ENCODE results near the gene TMEM35B. TPM values are rescaled to one million over a fixed set of nuclear protein-coding genes. Genes with fewer than 3 reads are reported as not detected.
"Not testable (repeated sequence)": the region's sequence is repeated elsewhere in the genome, so short reads cannot be mapped to it uniquely, and the experiment has no call there.

The TMEM35B gene
- total and polyA plus RNA-seq, 4 donors = 8.5 to 20.1 (median 14.5) TPM

DNA sequence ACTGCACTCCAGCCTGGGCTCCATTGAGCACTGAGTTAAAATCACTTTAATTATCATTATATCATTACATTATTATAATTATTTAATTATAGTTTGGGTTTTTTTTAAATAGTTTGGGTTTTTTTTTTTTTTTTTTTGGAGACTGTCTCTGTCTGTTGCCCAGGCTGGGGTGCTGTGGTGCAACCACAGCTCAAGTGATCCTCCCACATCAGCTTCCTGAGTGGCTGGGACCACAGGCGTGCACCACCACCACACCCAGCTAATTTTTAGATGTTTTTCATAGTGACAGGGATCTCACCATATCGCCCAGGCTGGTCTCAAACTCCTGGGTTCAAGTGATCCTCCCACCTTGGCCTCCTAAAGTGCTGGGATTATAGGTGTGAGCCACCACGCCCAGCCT, 16.9 kb downstream of the TMEM35B start:
- H3K4me3 ChIP-seq (ENCODE audit: low read depth, low read length); H3K27me3 ChIP-seq (ENCODE audit: control insufficient read depth, insufficient read depth, low read length); H3K36me3 ChIP-seq (ENCODE audit: control insufficient read depth, insufficient read depth, low read length); H3K9me3 ChIP-seq (ENCODE audit: control insufficient read depth, insufficient read depth, low read length); H3K4me1 ChIP-seq (ENCODE audit: control insufficient read depth, insufficient read depth, low read length); DNase-seq (ENCODE audit: low read depth in 4 of 6, low spot score in 6 of 6); H3K27ac ChIP-seq (ENCODE audit: low read depth, low read length): not testable (repeated sequence)
- WGBS (ENCODE audit: insufficient coverage) = no CpG with 5 or more reads among the region's 3 CpGs

DNA sequence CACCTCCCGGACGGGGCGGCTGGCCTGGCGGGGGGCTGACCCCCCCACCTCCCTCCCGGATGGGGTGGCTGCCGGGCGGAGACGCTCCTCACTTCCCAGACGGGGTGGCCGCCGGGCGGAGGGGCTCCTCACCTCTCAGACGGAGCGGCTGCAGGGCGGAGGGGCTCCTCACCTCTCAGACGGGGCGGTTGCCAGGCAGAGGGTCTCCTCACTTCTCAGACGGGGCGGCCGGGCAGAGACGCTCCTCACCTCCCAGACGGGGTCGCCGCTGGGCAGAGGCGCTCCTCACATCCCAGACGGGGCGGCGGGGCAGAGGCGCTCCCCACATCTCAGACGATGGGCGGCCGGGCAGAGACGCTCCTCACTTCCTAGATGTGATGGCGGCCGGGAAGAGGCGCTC, 17.5 kb downstream of the TMEM35B start:
- not testable (repeated sequence) for H3K9me3 ChIP-seq (ENCODE audit: control insufficient read depth, insufficient read depth, low read length); H3K36me3 ChIP-seq (ENCODE audit: control insufficient read depth, insufficient read depth, low read length); H3K27ac ChIP-seq (ENCODE audit: low read depth, low read length); H3K27me3 ChIP-seq (ENCODE audit: control insufficient read depth, insufficient read depth, low read length); H3K4me3 ChIP-seq (ENCODE audit: low read depth, low read length); H3K4me1 ChIP-seq (ENCODE audit: control insufficient read depth, insufficient read depth, low read length); DNase-seq (ENCODE audit: low read depth in 4 of 6, low spot score in 6 of 6)
- no CpG with 5 or more reads among the region's 36 CpGs for WGBS (ENCODE audit: insufficient coverage)

DNA sequence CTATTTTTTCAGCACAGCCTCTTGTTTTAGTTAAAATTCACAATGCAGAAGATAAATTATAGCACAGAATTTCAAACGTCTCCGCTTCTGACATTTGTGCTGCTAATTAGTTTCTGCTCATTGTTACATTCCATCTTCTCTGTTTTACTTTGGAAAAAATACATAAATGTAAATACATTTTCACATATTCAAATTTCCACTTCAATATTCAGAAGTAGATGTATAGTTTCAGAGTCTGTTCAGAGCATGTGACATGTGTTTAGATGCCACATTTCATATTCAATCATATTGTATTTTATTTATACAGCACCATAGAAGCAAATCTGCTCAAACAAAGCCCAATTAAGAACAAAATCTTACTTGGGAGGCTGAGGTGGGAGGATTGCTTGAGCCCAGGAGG, 19.6 kb downstream of the TMEM35B start:
- no peaks in the 10 kb centered on the region for H3K36me3 ChIP-seq (ENCODE audit: control insufficient read depth, insufficient read depth, low read length)
- DNase-seq (ENCODE audit: low read depth in 4 of 6, low spot score in 6 of 6) = peak in 1 of 6 donors; percentile 38
- no peak overlapping the region for H3K27ac ChIP-seq (ENCODE audit: low read depth, low read length)
- H3K27me3 ChIP-seq (ENCODE audit: control insufficient read depth, insufficient read depth, low read length) = no peaks in the 10 kb centered on the region
- no peaks in the 10 kb centered on the region for H3K9me3 ChIP-seq (ENCODE audit: control insufficient read depth, insufficient read depth, low read length)
- WGBS (ENCODE audit: insufficient coverage) = no CpG with 5 or more reads among the region's 2 CpGs
- H3K4me3 ChIP-seq (ENCODE audit: low read depth, low read length) = no peak overlapping the region
- H3K4me1 ChIP-seq (ENCODE audit: control insufficient read depth, insufficient read depth, low read length) = no peaks in the 10 kb centered on the region

DNA sequence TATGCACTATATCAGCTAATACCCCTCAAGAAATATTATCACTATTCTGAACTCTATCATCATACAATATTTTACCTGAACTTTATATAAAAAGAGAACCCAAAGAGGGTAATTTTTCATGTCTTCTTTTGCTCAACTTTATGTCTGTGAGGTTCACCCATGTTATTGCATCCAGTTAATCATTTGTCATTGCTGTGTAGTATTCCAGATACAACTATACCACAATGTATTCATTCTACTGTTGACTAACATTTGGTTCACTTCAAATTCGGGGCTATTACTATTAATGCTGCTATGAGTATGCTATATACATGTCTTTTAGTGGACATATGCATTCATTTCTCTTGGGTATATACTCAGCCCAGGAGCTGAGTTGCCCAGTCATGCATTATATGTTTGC, 34.7 kb downstream of the TMEM35B start:
- DNase-seq (ENCODE audit: low read depth in 4 of 6, low spot score in 6 of 6) = no peak
- Histone ChIP-seq H3K9me3 (ENCODE audit: control insufficient read depth, insufficient read depth, low read length) (no peaks in the 10 kb centered on the region), H3K27me3 (ENCODE audit: control insufficient read depth, insufficient read depth, low read length) (no peaks in the 10 kb centered on the region), H3K27ac (ENCODE audit: low read depth, low read length) (no peak overlapping the region), H3K36me3 (ENCODE audit: control insufficient read depth, insufficient read depth, low read length) (no peaks in the 10 kb centered on the region), H3K4me3 (ENCODE audit: low read depth, low read length) (no peak overlapping the region), H3K4me1 (ENCODE audit: control insufficient read depth, insufficient read depth, low read length) (no peaks in the 10 kb centered on the region)
- no CpG with 5 or more reads among the region's 1 CpG for WGBS (ENCODE audit: insufficient coverage)

DNA sequence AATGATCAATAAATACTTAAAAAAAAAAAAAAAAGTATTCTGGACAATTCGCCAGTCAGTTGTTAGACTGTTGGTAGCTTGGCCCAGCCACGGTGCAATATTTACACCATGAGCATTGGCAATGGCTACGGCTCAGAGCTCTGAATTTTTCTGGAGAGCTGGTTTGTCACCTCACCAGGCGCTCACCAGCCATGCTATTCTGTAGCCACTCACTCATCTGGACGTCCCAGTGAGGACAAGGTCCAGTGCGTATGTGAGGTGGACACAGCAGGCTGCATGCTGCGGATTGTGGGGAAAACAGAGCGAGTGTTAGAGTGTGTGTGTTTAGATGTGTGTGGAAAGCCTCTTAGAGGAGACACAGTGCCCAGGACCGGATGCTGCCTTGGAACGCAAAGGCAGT, 36.4 kb downstream of the TMEM35B start:
- H3K27me3 ChIP-seq (ENCODE audit: control insufficient read depth, insufficient read depth, low read length); H3K36me3 ChIP-seq (ENCODE audit: control insufficient read depth, insufficient read depth, low read length); H3K4me3 ChIP-seq (ENCODE audit: low read depth, low read length); H3K27ac ChIP-seq (ENCODE audit: low read depth, low read length); DNase-seq (ENCODE audit: low read depth in 4 of 6, low spot score in 6 of 6); H3K9me3 ChIP-seq (ENCODE audit: control insufficient read depth, insufficient read depth, low read length); H3K4me1 ChIP-seq (ENCODE audit: control insufficient read depth, insufficient read depth, low read length): not testable (repeated sequence)
- 93% methylated on average over 7 of the region's 10 CpGs for WGBS (ENCODE audit: insufficient coverage)

DNA sequence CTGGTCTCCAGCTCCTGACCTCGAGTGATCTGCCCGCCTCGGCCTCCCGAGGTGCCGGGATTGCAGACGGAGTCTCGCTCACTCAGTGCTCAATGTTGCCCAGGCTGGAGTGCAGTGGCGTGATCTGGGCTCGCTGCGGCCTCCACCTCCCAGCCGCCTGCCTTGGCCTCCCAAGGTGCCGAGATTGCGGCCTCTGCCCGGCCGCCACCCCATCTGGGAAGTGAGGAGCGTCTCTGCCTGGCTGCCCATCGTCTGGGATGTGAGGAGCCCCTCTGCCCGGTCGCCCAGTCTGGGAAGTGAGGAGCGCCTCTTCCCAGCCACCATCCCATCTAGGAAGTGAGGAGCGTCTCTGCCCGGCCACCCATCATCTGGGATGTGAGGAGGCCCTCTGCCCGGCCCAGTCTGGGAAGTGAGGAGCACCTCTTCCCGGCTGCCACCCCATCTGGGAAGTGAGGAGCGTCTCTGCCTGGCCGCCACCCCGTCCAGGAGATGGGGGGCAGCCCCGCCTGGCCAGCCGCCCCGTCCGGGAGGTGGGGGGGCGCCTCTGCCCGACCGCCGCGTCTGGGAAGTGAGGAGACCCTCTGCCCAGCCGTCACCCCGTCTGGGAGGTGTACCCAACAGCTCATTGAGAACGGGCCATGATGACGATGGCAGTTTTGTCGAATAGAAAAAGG, 37.4 kb downstream of the TMEM35B start:
- H3K27ac ChIP-seq (ENCODE audit: low read depth, low read length); H3K4me1 ChIP-seq (ENCODE audit: control insufficient read depth, insufficient read depth, low read length); H3K36me3 ChIP-seq (ENCODE audit: control insufficient read depth, insufficient read depth, low read length); DNase-seq (ENCODE audit: low read depth in 4 of 6, low spot score in 6 of 6); H3K9me3 ChIP-seq (ENCODE audit: control insufficient read depth, insufficient read depth, low read length); H3K27me3 ChIP-seq (ENCODE audit: control insufficient read depth, insufficient read depth, low read length); H3K4me3 ChIP-seq (ENCODE audit: low read depth, low read length): not testable (repeated sequence)
- 94% methylated on average over 23 of the region's 41 CpGs for WGBS (ENCODE audit: insufficient coverage)

DNA sequence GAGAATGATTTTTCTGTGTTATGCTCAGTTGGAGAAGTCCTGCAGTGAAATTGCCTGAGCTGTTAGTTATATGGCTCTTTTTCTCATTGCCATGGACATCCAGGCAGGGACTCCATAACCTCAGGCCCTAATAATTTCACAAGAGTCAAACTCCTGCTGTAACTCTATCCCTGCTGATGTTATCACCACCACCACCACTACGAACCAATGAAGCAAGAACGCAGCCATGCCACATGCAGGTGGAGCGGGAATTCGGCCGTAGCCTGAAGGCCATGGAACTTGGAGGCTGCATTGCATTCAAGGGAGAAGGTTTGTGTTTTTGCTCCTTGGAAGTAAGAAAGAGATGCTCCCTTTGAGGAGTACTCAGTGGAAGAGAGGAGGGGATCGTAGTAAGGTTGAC, 38.9 kb downstream of the TMEM35B start:
- Histone ChIP-seq H3K4me1 (ENCODE audit: control insufficient read depth, insufficient read depth, low read length) (no peaks in the 10 kb centered on the region), H3K27me3 (ENCODE audit: control insufficient read depth, insufficient read depth, low read length) (peaks cover 2% of the 10 kb centered on the region), H3K9me3 (ENCODE audit: control insufficient read depth, insufficient read depth, low read length) (no peaks in the 10 kb centered on the region), H3K27ac (ENCODE audit: low read depth, low read length) (no peak overlapping the region), H3K4me3 (ENCODE audit: low read depth, low read length) (no peak overlapping the region), H3K36me3 (ENCODE audit: control insufficient read depth, insufficient read depth, low read length) (no peaks in the 10 kb centered on the region)
- peak in 1 of 6 donors; percentile 58 for DNase-seq (ENCODE audit: low read depth in 4 of 6, low spot score in 6 of 6)
- WGBS (ENCODE audit: insufficient coverage) = no CpG with 5 or more reads among the region's 6 CpGs

DNA sequence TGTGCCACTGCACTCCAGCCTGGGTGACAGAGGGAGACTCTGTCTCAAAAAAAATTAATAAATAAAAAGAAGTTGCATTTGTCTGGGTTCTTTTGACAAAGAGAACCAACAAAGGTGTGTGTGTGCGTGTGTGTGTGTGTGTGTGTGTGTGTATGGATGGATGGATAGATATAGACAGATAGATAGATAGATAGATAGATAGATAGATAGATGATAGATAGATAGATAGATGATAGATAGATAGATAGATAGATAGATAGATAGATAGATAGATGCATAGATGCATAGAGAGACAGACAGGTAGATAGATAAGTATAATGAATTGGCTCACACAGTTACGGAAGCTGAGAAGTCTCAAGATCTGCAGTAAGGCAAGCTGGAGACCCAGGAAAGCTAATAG, 43.3 kb downstream of the TMEM35B start:
- H3K9me3 ChIP-seq (ENCODE audit: control insufficient read depth, insufficient read depth, low read length); H3K36me3 ChIP-seq (ENCODE audit: control insufficient read depth, insufficient read depth, low read length); H3K4me3 ChIP-seq (ENCODE audit: low read depth, low read length); H3K27me3 ChIP-seq (ENCODE audit: control insufficient read depth, insufficient read depth, low read length); H3K4me1 ChIP-seq (ENCODE audit: control insufficient read depth, insufficient read depth, low read length); H3K27ac ChIP-seq (ENCODE audit: low read depth, low read length); DNase-seq (ENCODE audit: low read depth in 4 of 6, low spot score in 6 of 6): not testable (repeated sequence)
- 75% methylated on average over 2 of the region's 2 CpGs for WGBS (ENCODE audit: insufficient coverage)

Small RNA genes within 50 kb of the gene (small RNA-seq; reads per million reads assigned to genes)
- not detected for gene TMEM35B (ENCODE audit: low replicate concordance)

Other genes starting within 250 kb of the TMEM35B start
- gene GJB5, start 230.3 kb downstream of the TMEM35B start, total RNA-seq = not detected
- gene GJB5, start 230.3 kb downstream of the TMEM35B start, polyA plus RNA-seq (ENCODE audit: insufficient read length in 2 of 2) = under 1 TPM in 1 of 2 donors, not detected in 1; 0.23 TPM
- gene GJB4, start 225.6 kb downstream of the TMEM35B start, total RNA-seq = not detected
- not detected for gene GJB4, start 225.6 kb downstream of the TMEM35B start, polyA plus RNA-seq (ENCODE audit: insufficient read length in 2 of 2)
- gene GJB3, start 204.1 kb downstream of the TMEM35B start, total RNA-seq = not detected
- not detected for gene GJB3, start 204.1 kb downstream of the TMEM35B start, polyA plus RNA-seq (ENCODE audit: insufficient read length in 2 of 2)
- gene GJA4, start 192.3 kb downstream of the TMEM35B start, total RNA-seq = 10 to 100 TPM in 1 of 2 donors, 1 to 10 TPM in 1; 4.0 to 23.6 TPM
- 10 to 100 TPM; 14.3 to 16.6 TPM for gene GJA4, start 192.3 kb downstream of the TMEM35B start, polyA plus RNA-seq (ENCODE audit: insufficient read length in 2 of 2)
- 10 to 100 TPM; 15.4 to 28.3 TPM for gene SMIM12, start 125.6 kb downstream of the TMEM35B start, total RNA-seq
- gene SMIM12, start 125.6 kb downstream of the TMEM35B start, polyA plus RNA-seq (ENCODE audit: insufficient read length in 2 of 2) = 10 to 100 TPM; 32.4 to 37.9 TPM
- 1 to 10 TPM; 5.2 to 8.4 TPM for gene DLGAP3, start 55.7 kb downstream of the TMEM35B start, total RNA-seq
- 10 to 100 TPM; 37.4 to 41.1 TPM for gene DLGAP3, start 55.7 kb downstream of the TMEM35B start, polyA plus RNA-seq (ENCODE audit: insufficient read length in 2 of 2)
- gene ZMYM6, start 46.6 kb upstream of the TMEM35B start, total RNA-seq = 10 to 100 TPM; 14.1 to 31.0 TPM
- gene ZMYM6, start 46.6 kb upstream of the TMEM35B start, polyA plus RNA-seq (ENCODE audit: insufficient read length in 2 of 2) = 10 to 100 TPM; 14.5 to 17.7 TPM
- 10 to 100 TPM; 17.3 to 38.8 TPM for gene ZMYM1, start 94.0 kb upstream of the TMEM35B start, total RNA-seq
- gene ZMYM1, start 94.0 kb upstream of the TMEM35B start, polyA plus RNA-seq (ENCODE audit: insufficient read length in 2 of 2) = 10 to 100 TPM; 12.6 to 15.0 TPM
- 100 to 1,000 TPM; 241 to 385 TPM for gene SFPQ, start 207.8 kb upstream of the TMEM35B start, total RNA-seq
- 100 to 1,000 TPM; 552 to 635 TPM for gene SFPQ, start 207.8 kb upstream of the TMEM35B start, polyA plus RNA-seq (ENCODE audit: insufficient read length in 2 of 2)

Data from spinal cord (tissue), 10 donors.